HG03575 (cell line): ENCODE measurements around the gene PIK3CD.

ENCODE experiments used
- ATAC-seq: cut with Tn5 transposase; IDR thresholded peaks from one replicate; pipeline ENCODE4 v1.9.1; 2021; ENCODE audit not compliant: unreplicated experiment, insufficient number of reproducible peaks, low FRiP score; ENCODE audit errors: extremely low read depth

PIK3CD gene

DNA sequence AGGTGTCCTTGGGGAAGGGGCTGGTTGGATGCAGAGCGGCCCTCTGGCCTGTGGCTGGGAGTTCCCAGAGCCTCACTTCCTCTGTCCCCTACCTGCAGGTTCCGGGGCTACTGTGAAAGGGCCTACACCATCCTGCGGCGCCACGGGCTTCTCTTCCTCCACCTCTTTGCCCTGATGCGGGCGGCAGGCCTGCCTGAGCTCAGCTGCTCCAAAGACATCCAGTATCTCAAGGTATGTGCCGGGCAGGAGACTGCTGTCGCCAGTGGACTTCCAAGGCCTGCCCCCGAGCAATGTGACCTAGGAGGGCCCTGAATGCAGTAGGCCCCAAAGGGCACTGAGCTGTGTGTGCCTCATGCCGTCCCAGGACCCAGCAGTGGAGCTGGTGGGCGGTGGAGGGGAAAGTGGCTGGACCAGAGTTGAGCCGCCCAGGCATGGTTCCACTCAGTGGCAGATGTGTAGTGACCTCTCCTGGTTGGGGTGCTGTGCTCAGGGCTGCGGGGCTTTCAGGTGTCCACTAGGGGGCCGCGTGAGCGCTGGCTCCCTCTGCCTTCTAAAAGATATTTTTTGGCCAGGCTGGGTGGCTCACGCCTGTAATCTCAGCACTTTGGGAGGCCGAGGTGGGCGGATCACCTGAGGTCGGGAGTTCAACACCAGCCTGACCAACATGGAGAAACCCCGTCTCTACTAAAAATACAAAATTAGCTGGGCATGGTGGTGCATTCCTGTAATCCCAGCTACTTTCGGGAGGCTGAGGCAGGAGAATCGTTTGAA, 73.4 kb downstream of the PIK3CD start:
- ATAC-seq: no peak

DNA sequence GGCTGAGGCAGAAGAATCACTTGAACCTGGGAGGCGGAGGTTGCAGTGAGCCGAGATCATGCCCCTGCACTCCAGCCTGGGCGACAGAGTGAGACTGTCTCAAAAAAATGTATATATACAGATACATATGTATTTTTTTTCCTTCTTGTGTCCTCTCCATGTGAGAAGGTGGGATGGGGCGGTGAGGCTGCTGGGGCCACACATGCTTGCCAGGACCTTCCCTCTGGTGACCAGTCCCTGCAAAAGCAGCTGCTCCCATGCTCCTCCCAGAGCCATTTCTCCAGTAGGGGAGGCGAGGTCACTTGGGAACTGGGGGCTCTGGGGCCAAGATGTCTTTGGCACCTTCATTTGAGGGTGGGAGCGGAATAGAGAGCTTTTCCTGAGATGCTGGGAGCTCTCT, 74.9 kb downstream of the PIK3CD start:
- no peak for ATAC-seq

DNA sequence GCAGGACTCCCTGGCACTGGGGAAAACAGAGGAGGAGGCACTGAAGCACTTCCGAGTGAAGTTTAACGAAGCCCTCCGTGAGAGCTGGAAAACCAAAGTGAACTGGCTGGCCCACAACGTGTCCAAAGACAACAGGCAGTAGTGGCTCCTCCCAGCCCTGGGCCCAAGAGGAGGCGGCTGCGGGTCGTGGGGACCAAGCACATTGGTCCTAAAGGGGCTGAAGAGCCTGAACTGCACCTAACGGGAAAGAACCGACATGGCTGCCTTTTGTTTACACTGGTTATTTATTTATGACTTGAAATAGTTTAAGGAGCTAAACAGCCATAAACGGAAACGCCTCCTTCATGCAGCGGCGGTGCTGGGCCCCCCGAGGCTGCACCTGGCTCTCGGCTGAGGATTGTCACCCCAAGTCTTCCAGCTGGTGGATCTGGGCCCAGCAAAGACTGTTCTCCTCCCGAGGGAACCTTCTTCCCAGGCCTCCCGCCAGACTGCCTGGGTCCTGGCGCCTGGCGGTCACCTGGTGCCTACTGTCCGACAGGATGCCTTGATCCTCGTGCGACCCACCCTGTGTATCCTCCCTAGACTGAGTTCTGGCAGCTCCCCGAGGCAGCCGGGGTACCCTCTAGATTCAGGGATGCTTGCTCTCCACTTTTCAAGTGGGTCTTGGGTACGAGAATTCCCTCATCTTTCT, 75.5 kb downstream of the PIK3CD start:
- ATAC-seq: no peak

DNA sequence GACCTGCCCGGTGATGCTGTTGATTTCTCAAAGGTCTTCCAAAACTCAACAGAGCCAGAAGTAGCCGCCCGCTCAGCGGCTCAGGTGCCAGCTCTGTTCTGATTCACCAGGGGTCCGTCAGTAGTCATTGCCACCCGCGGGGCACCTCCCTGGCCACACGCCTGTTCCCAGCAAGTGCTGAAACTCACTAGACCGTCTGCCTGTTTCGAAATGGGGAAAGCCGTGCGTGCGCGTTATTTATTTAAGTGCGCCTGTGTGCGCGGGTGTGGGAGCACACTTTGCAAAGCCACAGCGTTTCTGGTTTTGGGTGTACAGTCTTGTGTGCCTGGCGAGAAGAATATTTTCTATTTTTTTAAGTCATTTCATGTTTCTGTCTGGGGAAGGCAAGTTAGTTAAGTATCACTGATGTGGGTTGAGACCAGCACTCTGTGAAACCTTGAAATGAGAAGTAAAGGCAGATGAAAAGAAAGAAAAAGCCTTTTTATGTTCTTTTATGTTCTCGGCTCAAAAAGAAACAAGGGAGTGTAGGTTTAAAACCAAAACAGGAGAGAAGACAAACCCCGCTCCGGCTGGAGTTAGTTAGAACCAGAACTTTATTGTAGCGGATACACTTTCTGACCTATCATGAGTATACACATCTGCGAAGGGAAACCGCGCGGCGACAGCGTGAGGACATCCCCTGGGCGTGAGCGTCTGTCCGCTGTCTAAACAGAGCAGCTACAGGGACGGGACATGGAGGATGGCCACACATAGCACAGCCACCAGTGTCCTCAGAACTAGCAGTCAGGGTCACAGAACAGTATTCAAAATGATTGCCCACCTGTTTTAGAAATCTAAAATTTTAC, 77.1 kb downstream of the PIK3CD start:
- ATAC-seq: no peak

DNA sequence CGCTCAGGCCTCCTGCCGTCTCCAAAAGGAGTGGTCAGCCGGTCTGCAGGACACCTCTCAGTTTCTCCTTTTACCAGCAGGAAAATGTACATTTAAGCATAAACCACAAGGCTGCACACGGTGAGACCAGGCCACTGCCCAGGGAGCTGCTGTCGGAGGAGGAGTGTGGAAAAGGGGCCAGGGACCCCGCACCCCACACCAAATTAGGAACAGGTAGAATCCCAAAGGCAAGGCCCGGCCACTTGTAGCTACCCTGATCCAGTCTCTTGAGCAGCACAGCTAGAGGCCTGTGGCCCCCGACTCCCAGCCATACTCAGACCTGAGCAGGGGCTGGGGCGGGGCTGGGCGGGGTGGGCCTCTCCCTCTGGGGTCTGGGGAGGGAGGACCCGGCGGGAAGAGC, 78.0 kb downstream of the PIK3CD start:
- ATAC-seq: no peak

DNA sequence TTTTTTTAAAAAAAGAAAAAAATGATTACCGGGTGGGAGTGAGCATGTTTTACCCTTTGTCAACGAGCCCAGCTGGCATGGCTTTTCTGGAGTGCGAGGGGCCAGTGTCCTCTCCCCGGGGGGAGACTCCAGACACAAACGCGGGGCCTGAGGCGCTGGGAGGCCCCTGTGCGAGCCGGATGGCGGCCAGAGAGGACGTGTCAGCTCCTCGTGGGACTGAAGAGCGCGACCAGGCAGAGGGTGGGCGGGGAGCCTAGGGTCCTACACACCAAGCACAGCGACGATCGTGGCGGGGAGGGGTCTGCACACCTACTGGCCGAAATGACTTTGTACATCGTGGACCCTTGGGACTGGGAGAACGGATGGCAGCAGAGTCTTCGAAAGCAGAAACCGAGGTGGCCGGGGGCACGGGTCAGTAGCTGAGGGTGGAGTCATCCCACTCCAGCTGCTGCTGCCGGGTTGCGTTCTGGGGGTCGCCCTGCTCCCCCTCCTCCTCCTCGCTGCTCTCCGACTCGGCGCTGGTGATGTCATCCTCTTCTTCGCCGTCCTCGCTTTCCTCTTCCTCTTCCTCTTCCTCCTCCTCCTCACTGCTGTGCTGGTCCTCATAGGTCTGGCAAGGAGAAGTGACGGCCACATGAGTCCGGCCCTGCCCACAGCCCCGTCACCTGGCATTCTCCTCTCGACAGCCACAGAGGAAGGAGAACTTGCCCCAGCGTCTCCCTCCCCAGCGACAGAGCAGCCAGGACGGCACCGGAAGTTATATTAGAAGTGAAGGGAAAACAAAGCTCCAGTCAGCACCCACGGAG, 78.8 kb downstream of the PIK3CD start:
- no peak for ATAC-seq

DNA sequence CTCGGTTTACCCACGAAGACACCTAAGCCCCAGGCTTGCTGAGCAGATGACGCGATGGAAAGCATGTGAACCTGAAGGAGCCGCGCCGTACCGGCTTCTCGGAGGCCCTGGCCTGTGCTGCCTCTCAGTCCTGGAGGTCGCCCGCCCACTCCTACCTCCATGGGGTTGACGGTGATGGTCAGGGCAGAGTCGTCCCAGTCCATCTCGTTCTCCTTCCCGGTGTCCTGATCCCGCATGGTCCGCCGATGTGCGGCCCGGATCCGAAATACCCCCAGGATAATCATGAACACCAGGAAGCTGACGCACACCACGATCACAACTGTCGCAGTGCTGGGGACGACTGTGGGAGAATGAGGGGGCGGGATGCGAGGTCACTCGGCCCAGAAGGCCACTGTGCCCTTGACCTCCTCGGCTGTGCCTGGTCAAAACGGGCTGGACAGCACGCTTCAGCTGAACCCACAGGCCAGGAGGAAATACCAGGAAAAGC, 79.6 kb downstream of the PIK3CD start:
- no peak for ATAC-seq

DNA sequence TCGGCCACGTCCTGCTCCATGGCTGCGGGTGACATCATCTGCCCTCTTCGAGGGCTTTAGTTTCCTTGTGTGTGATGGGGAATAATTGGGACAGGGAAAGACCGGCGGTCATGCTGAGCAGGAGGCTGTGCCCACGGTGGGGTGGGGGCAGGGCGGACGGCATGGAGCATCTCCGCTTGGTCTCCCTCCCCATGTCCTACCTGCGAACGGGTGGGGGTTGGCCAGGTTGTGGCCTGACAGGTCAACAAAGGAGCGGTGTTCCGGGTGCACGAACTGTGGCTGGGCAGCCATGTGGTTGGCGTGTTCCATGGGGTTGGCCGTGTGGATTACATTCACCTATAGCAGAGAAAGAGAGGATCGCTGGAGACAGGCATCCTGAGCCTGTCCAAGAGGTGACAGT, 80.0 kb downstream of the PIK3CD start:
- no peak for ATAC-seq

DNA sequence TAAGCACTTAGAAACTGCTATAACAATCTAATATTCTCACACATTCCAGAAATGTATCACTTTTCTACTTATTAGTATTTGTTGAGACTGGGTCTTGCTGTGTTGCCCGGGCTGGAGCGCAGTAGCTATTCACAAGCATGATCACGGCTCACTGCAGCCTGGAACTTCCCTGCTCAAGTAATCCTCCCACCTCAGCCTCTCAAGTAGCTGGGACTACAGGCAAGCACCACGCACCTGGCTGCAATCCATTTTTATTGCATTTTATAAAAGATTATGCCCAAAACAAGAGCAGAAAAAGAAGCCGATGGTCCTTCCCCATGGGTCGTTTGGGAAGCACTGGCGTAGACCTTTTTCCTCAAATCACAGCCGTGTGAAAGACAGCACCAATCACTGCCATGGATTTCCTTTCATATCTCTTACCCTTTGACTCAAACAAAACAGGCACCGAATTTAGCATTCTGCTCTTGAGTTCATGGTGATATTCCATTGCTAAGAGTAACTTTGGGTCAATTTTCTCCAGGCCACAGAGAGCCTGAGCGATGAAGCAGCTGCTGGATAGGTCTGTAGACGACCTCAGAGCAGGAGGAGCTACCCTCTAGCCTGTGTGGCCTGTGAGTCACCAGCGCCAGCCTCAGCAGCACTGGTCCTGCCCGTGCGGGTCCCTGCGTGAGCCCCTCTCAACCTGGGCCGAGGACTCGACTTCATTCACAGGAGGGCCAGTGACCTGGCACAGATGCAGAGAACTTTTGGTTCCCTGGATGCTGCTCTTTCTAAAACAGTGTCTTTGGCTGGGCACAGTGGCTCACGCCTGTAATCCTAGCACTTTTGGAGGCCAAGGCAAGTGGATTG, 80.8 kb downstream of the PIK3CD start:
- no peak for ATAC-seq

DNA sequence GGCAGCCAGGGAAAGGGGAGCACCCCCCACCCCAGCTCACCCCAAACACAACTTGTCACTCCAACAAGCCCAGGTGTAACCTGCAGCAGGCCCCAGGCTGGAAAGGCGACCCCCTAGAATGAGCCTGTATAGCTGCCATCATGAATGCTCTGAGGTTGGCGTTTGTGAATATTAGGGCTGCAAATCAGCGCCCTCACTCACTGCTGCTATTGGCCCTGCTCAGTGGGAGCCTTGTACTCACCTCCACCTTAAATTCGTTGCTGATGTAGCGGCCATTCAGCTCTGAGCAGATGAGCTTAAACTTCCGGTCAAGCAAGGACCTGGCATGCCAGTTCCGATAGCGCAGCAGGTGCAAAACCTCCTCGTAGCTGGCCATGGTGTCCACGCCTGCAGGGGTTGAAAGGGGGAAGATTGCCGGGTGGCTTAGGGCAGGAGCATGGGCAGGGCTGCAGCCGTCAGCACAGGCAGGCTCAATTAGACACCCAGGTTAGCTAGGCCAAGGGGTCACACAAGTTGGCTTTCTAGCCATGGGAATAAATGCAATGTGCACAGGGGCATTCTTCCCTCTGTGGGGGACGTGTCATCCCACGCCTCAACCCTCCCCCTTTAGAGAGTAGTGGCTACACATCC, 81.7 kb downstream of the PIK3CD start:
- no peak for ATAC-seq

DNA sequence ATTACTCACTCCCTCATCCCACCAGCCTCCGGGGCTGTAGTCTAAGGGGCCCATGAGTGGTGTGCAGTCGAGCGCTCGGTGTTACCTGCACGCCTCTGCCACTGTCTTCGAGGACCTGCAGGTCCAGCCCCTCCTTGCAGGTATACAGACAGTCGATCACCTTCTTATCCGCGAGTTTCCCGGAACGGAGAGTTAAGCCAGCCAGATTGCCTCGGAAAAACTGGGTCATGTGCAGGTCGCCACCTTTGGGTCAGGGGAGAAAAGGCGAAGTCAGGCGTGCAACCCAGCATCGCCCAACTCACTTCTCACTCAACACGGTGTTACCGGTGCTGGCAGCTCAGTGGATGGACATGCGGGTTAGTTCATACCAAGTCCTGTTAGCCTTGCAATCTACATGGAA, 84.3 kb downstream of the PIK3CD start:
- ATAC-seq: no peak

DNA sequence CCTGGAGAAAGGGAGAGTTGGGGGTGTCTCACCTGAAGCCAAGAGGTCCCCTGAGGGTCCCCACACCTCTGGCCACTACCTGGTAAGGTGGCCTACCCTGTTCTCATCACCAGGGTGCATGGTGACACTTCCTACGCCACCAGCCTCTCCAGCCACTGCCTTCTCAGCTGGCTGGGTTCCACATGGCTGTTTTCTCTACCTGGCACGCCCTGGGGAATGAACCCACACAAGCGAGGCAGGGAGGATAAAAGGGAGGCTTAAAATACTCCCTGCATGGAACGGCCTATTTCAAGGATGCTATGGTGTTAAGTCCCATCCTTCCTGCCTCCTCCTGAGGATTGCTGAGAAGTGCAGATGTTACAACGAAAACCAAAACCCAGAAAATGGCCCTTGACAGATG, 84.7 kb downstream of the PIK3CD start:
- no peak for ATAC-seq

DNA sequence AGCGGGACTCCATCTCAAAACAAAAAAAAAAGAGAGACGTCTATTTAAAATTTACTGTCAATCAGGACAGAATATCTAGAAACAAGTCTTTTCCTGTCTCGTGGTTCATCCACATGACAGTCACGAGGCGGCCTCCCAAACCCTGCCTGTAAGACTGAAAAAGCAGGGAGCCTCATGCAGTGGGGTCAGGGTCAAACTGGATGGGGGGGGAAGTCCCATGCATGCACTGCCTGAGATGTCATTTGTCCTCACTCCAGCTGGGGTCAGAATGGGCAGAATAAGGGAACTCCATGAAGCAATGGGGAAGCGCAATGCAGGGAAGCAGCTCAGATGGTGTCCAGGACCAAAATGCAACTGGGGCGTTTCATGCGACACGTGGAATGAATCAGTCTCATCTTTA, 85.5 kb downstream of the PIK3CD start:
- ATAC-seq: no peak

DNA sequence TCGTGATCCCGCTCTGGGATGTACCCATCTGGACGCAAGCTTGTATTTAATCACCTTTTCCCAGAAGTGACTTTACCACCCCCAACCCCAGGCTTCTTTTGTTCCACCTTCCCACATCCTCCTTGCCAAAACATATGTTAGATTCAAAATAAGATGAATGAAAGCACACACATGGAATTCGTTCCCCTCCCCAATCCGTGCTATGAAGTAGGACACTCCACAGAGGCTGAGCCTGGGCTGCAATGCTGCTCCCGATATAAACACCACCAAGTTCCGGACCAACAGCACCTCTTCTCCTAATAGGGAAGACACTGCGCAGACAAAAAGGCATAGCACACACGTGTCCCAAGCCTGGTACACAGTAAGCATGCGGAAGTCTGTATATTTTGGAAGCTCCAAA, 86.1 kb downstream of the PIK3CD start:
- no peak for ATAC-seq

DNA sequence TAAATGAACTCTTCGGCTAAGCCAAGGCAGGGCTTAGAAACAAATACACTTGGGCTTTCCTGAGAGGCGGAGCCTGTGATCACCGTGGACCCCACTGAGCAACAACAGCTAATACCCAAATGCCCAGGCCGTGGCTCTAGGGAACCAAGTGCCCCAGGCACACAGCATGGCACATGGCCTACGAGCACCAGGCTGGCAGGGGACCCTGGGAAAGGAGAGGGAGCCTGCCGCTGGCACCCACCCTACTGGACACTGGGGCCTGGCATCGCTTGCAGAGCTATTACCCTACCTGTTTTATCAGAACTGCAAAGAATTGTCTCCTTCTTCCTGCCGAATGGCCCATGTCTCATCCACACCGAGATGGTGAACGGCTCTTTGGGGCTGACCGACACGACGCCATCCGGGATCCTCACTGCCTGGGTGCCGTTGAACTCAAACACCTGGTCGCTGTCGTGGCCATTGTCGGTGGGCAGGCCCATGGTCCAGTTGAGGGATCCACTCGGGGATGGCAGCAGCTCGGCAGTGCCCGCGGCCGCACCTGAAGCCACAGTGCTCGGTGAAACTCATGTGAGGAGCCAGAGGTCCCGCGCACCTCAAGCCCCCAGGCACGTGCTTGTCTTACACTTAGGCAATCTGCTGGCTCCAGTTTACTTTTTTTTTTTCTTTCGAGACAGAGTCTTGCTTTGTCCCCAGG, 92.7 kb downstream of the PIK3CD start:
- ATAC-seq: no peak

DNA sequence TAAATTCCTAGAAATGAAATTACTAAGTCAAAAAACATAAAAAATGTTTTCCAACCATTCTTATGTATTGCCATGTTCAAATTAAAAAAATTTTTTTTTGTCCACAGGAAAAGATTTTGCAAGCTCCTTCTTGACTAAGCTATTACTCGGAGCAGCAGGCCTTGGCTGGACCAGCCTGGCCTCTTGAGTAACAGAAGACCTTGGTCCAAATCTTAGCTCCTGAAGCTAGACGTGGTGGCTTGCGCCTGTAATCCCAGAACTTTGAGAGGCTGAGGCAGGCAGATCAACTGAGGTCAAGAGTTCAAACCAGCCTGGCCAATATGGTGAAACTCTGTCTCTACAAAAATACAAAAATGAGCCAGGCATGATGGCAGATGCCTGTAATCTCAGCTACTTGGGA, 94.7 kb downstream of the PIK3CD start:
- ATAC-seq: no peak

DNA sequence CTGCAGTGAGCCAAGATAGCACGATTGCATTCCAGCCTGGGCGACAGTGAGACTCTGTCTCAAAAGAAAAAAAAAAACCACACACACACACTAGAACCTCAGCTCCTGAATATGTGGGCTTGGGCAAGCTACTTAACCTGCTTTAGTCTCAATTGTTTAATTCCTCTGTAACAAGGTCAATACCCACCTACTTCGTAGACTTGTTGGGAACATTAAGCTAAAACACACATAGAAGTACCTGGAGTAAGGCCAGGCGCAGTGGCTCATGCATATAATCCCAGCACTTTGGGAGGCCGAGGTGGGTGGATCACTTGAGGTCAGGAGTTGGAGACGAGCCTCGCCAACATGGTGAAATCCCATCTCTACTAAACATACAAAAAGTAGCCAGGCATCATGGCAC, 95.1 kb downstream of the PIK3CD start:
- ATAC-seq: no peak
